OCI-LY1 (cell line): ENCODE data around the gene RARA.

Experiments used
- H2AFZ ChIP-seq: fragments of 200-600 bp; sonication (generic), shearing (Covaris generic); 2 replicates; pipeline ENCODE4 v1.6.0; 2014; ENCODE audit warnings: antibody characterized with exemption, mild to moderate bottlenecking, low read length
- H3F3A ChIP-seq: fragments of 200-600 bp; sonication (generic), shearing (Covaris generic); 2 replicates; pipeline ENCODE4 v1.6.0; 2014; ENCODE audit warnings: mild to moderate bottlenecking, antibody characterized with exemption, low read length, moderate library complexity; ENCODE audit not compliant: insufficient read depth
- H3K27ac ChIP-seq: fragments of 200-600 bp; sonication (generic); 2 replicates; pipeline ENCODE4 v1.5.1; 2014; ENCODE audit warnings: low read length, mixed run types, mild to moderate bottlenecking, low read depth; ENCODE audit not compliant: poor library complexity, severe bottlenecking
- H3K27me3 ChIP-seq: fragments of 200-600 bp; sonication (generic); 2 replicates; pipeline ENCODE4 v1.6.0; 2014; ENCODE audit warnings: antibody characterized with exemption, mild to moderate bottlenecking, low read length, moderate library complexity; ENCODE audit not compliant: insufficient read depth
- H3K36me3 ChIP-seq: fragments of 200-600 bp; sonication (generic); 2 replicates; pipeline ENCODE4 v1.6.1; 2014; ENCODE audit warnings: mild to moderate bottlenecking, antibody characterized with exemption, low read length, moderate library complexity, mixed read lengths; ENCODE audit not compliant: insufficient read depth
- H3K4me1 ChIP-seq: fragments of 200-600 bp; sonication (generic); 2 replicates; pipeline ENCODE4 v1.5.1; 2014; ENCODE audit warnings: mild to moderate bottlenecking, low read length, moderate library complexity; ENCODE audit not compliant: insufficient read depth, severe bottlenecking
- H3K4me2 ChIP-seq: fragments of 200-600 bp; sonication (generic), shearing (Covaris generic); 2 replicates; pipeline ENCODE4 v1.6.1; 2014; ENCODE audit warnings: low read length
- H3K4me3 ChIP-seq: fragments of 200-600 bp; sonication (generic); 2 replicates; pipeline ENCODE4 v1.5.1; 2014; ENCODE audit warnings: low read length, low read depth, mild to moderate bottlenecking, mixed read lengths; ENCODE audit not compliant: poor library complexity, severe bottlenecking
- H3K79me2 ChIP-seq: fragments of 200-600 bp; shearing (Covaris generic); 2 replicates; pipeline ENCODE4 v1.6.1; 2016; ENCODE audit warnings: mixed run types, low read length, mixed read lengths; ENCODE audit not compliant: insufficient read depth
- H3K9ac ChIP-seq: fragments of 200-600 bp; sonication (generic), shearing (Covaris generic); 2 replicates; pipeline ENCODE4 v1.6.1; 2014; ENCODE audit warnings: mild to moderate bottlenecking, low read length, mixed read lengths
- H3K9me2 ChIP-seq: fragments of 200-600 bp; sonication (generic), shearing (Covaris generic); 2 replicates; pipeline ENCODE4 v1.6.1; 2014; ENCODE audit warnings: low read depth, mild to moderate bottlenecking, low read length, mixed read lengths
- H3K9me3 ChIP-seq: fragments of 200-600 bp; shearing (Covaris generic); 2 replicates; pipeline ENCODE4 v1.6.1; 2014; ENCODE audit warnings: low read length, mixed read lengths
- H4K20me1 ChIP-seq: fragments of 200-600 bp; sonication (generic), shearing (Covaris generic); 2 replicates; pipeline ENCODE4 v1.6.0; 2016; ENCODE audit warnings: mild to moderate bottlenecking, low read length; ENCODE audit not compliant: insufficient read depth
- EZH2 ChIP-seq: fragments of 200-600 bp; sonication (generic), shearing (Covaris generic); IDR thresholded peaks from 2 replicates; pipeline ENCODE4 v1.8.0; 2017; ENCODE audit warnings: borderline replicate concordance, mixed run types, mild to moderate bottlenecking, antibody characterized with exemption, low read length, moderate library complexity, mixed read lengths
- TF ChIP-seq, protein P1 (sequence below): fragments of 200-600 bp; sonication (generic), shearing (Covaris generic); IDR thresholded peaks from 2 replicates; pipeline ENCODE4 v1.5.1; 2017; ENCODE audit warnings: mild to moderate bottlenecking, antibody characterized with exemption, low read length, moderate library complexity, mixed read lengths

The RARA gene

GRCh38 chr17:40318830-40319391 lies 9.9 kb downstream of the RARA start:
- no peaks in the 10 kb centered on the region for H4K20me1 ChIP-seq

GRCh38 chr17:40319651-40320540 lies 10.9 kb downstream of the RARA start:
- Histone ChIP-seq H3K4me3 (no peak overlapping the region), H3K9me3 (no peaks in the 10 kb centered on the region), H3K9ac (no peak overlapping the region), H2AFZ (no peak overlapping the region), H3K27me3 (peaks cover 4% of the 10 kb centered on the region; the same call in 1 of the 2 replicates), H3K27ac (no peak overlapping the region), H3K36me3 (no peaks in the 10 kb centered on the region), H4K20me1 (no peaks in the 10 kb centered on the region), H3K4me2 (no peak overlapping the region), H3K79me2 (no peaks in the 10 kb centered on the region), H3K9me2 (no peaks in the 10 kb centered on the region), H3K4me1 (peaks cover 38% of the 10 kb centered on the region), H3F3A (no peaks in the 10 kb centered on the region)
- TF ChIP-seq EZH2: no peak
- TF ChIP-seq, protein P1, sequence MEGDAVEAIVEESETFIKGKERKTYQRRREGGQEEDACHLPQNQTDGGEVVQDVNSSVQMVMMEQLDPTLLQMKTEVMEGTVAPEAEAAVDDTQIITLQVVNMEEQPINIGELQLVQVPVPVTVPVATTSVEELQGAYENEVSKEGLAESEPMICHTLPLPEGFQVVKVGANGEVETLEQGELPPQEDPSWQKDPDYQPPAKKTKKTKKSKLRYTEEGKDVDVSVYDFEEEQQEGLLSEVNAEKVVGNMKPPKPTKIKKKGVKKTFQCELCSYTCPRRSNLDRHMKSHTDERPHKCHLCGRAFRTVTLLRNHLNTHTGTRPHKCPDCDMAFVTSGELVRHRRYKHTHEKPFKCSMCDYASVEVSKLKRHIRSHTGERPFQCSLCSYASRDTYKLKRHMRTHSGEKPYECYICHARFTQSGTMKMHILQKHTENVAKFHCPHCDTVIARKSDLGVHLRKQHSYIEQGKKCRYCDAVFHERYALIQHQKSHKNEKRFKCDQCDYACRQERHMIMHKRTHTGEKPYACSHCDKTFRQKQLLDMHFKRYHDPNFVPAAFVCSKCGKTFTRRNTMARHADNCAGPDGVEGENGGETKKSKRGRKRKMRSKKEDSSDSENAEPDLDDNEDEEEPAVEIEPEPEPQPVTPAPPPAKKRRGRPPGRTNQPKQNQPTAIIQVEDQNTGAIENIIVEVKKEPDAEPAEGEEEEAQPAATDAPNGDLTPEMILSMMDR: no peak

More at GRCh38 chr17:40318830-40319391, 9.9 kb downstream of the RARA start:
- peak overlapping the region; percentile 74 for H3K9ac ChIP-seq
- no peak overlapping the region for H3K27ac ChIP-seq
- H3K4me2 ChIP-seq: peak overlapping the region; percentile 80
- H3K36me3 ChIP-seq: no peaks in the 10 kb centered on the region
- TF ChIP-seq, protein P1: no peak
- TF ChIP-seq EZH2: no peak
- H3K4me1 ChIP-seq: peaks cover 42% of the 10 kb centered on the region
- H3K9me2 ChIP-seq: no peaks in the 10 kb centered on the region
- no peak overlapping the region for H2AFZ ChIP-seq
- H3K4me3 ChIP-seq: peak overlapping the region; percentile 75
- no peaks in the 10 kb centered on the region for H3K27me3 ChIP-seq
- H3F3A ChIP-seq: no peaks in the 10 kb centered on the region
- H3K9me3 ChIP-seq: no peaks in the 10 kb centered on the region
- no peaks in the 10 kb centered on the region for H3K79me2 ChIP-seq

GRCh38 chr17:40320756-40321523 lies 12.0 kb downstream of the RARA start:
- peaks cover 4% of the 10 kb centered on the region; the same call in 1 of the 2 replicates for H3K27me3 ChIP-seq
- no peak overlapping the region for H3K4me3 ChIP-seq
- H3K9ac ChIP-seq: no peak overlapping the region
- H3K79me2 ChIP-seq: no peaks in the 10 kb centered on the region
- H3K27ac ChIP-seq: no peak overlapping the region
- no peaks in the 10 kb centered on the region for H3K36me3 ChIP-seq
- TF ChIP-seq, protein P1: no peak
- TF ChIP-seq EZH2: no peak
- H3K9me3 ChIP-seq: no peaks in the 10 kb centered on the region
- no peaks in the 10 kb centered on the region for H4K20me1 ChIP-seq
- H3K4me2 ChIP-seq: no peak overlapping the region
- H3F3A ChIP-seq: no peaks in the 10 kb centered on the region
- no peaks in the 10 kb centered on the region for H3K9me2 ChIP-seq
- no peak overlapping the region for H2AFZ ChIP-seq
- peaks cover 38% of the 10 kb centered on the region for H3K4me1 ChIP-seq
